H1 (cell line): ENCODE data around the gene CDIPT. TPM values are rescaled to one million over a fixed set of nuclear protein-coding genes. Genes with fewer than 3 reads are reported as not detected.
A peak's percentile ranks its signal among the peaks of the same experiment; 100 is the strongest.

ENCODE experiments used
- CTCF ChIA-PET: fragments of 300-600 bp; sonication (Branson Sonifier 250); formaldehyde crosslinking; loops from one replicate; lab custom pipeline; 2021; ENCODE audit not compliant: partially characterized antibody; lab: Charles Lee
- POLR2A ChIA-PET: fragments of 300-600 bp; sonication (Branson Sonifier 250); formaldehyde crosslinking; loops from one replicate; lab custom pipeline; 2021; ENCODE audit warnings: inconsistent platforms; ENCODE audit not compliant: partially characterized antibody; lab: Charles Lee
- DNase-seq, 2 experiments: peaks; one replicate each; pipeline versions ENCODE4 v3.0.0 to v3.0.0-alpha.2; 2010 to 2022; ENCODE audit warnings: low spot score in 2 of 2, low read depth in 1 of 2, mixed read lengths in 1 of 2
- FAIRE-seq: peaks from 2 replicates; lab custom pipeline; 2011; peaks lifted over from hg19 to GRCh38; lab: Jason Lieb, UNC
- H2AFZ ChIP-seq: 2 replicates; pipeline ENCODE4 v1.8.1; 2012; ENCODE audit warnings: low read length, inconsistent platforms
- H2AK5ac ChIP-seq: 2 replicates; pipeline ENCODE4 v1.6.1; 2013; ENCODE audit warnings: low read depth, low read length
- H2BK120ac ChIP-seq: replicated peaks from 2 replicates; pipeline ENCODE3; 2013; ENCODE audit warnings: low read depth, low read length, inconsistent platforms
- H2BK12ac ChIP-seq: 2 replicates; pipeline ENCODE4 v1.6.1; 2013; ENCODE audit warnings: low read depth, low read length
- H2BK15ac ChIP-seq: 2 replicates; pipeline ENCODE4 v1.6.1; 2013; ENCODE audit warnings: low read length
- H2BK20ac ChIP-seq: 2 replicates; pipeline ENCODE4 v1.6.1; 2013; ENCODE audit warnings: low read length
- H2BK5ac ChIP-seq: 2 replicates; pipeline ENCODE4 v1.6.1; 2013; ENCODE audit warnings: low read depth, low read length
- H3K14ac ChIP-seq: 2 replicates; pipeline ENCODE4 v1.6.1; 2013; ENCODE audit warnings: inconsistent platforms; ENCODE audit not compliant: insufficient read length
- H3K18ac ChIP-seq: 2 replicates; pipeline ENCODE4 v1.6.1; 2013; ENCODE audit warnings: low read length; ENCODE audit errors: extremely low read depth
- H3K23ac ChIP-seq: 2 replicates; pipeline ENCODE4 v1.6.1; 2013; ENCODE audit warnings: inconsistent platforms; ENCODE audit not compliant: insufficient read length
- H3K23me2 ChIP-seq: 2 replicates; pipeline ENCODE4 v1.6.1; 2013; ENCODE audit warnings: low read depth, low read length
- H3K27ac ChIP-seq: 2 replicates; pipeline ENCODE4 v1.6.1; 2011; ENCODE audit warnings: low read depth, low read length, inconsistent platforms
- H3K27me3 ChIP-seq, 4 experiments: replicated peaks in 1 of 4; 1 replicate in 1 of 4; 2 replicates in 3 of 4; pipeline versions ENCODE4 v1.6.1 to v1.8.1; 2011 to 2013; ENCODE audit warnings: low read length in 3 of 4, mild to moderate bottlenecking in 3 of 4, inconsistent platforms in 2 of 4, mixed read lengths in 2 of 4, moderate library complexity in 1 of 4; ENCODE audit not compliant: control insufficient read depth in 3 of 4, insufficient read depth in 3 of 4; ENCODE audit errors: extremely low read depth in 1 of 4
- H3K36me3 ChIP-seq, 4 experiments: 2 replicates each; pipeline versions ENCODE4 v1.6.1 to v1.8.1; 2011 to 2013; ENCODE audit warnings: mild to moderate bottlenecking in 4 of 4, low read length in 3 of 4, moderate library complexity in 2 of 4, control low read depth in 1 of 4, inconsistent platforms in 1 of 4; ENCODE audit not compliant: insufficient read depth in 4 of 4, control insufficient read depth in 2 of 4
- H3K4ac ChIP-seq: replicated peaks from 2 replicates; pipeline ENCODE3; 2013; ENCODE audit warnings: low read length, low read depth, mixed read lengths, inconsistent platforms; ENCODE audit not compliant: insufficient read length
- H3K4me1 ChIP-seq, 4 experiments: replicated peaks in 1 of 4; 1 replicate in 1 of 4; 2 replicates in 3 of 4; pipeline versions ENCODE4 v1.6.1 to v1.8.1; 2011 to 2013; ENCODE audit warnings: low read length in 3 of 4, inconsistent platforms in 2 of 4, mixed read lengths in 1 of 4; ENCODE audit not compliant: insufficient read depth in 4 of 4, control insufficient read depth in 3 of 4
- H3K4me2 ChIP-seq, 2 experiments: 2 replicates each; pipeline versions ENCODE4 v1.6.1 to v1.8.1; 2011 to 2013; ENCODE audit warnings: low read depth in 2 of 2, low read length in 2 of 2, control low read depth in 1 of 2, inconsistent platforms in 1 of 2, mild to moderate bottlenecking in 1 of 2; ENCODE audit not compliant: insufficient read depth in 1 of 2
- H3K4me3 ChIP-seq, 4 experiments: fragments of 200-600, 300-600 bp in 1 of 4; sonication (generic), shearing (Covaris generic), sonication (Bioruptor Twin) in 1 of 4; 2 replicates each; pipeline versions ENCODE4 v1.5.1 to v1.8.1; 2011 to 2016; ENCODE audit warnings: low read length in 4 of 4, low read depth in 3 of 4, control low read depth in 2 of 4, inconsistent platforms in 2 of 4, mild to moderate bottlenecking in 2 of 4, mixed read lengths in 1 of 4, moderate library complexity in 1 of 4; ENCODE audit not compliant: insufficient read depth in 2 of 4; ENCODE audit errors: extremely low read depth in 1 of 4
- H3K56ac ChIP-seq: replicated peaks from 2 replicates; pipeline ENCODE3; 2013; ENCODE audit warnings: low read depth, mild to moderate bottlenecking, mixed read lengths, low read length, inconsistent platforms; ENCODE audit not compliant: insufficient read length
- H3K79me1 ChIP-seq: 2 replicates; pipeline ENCODE4 v1.6.1; 2013; ENCODE audit warnings: low read depth, low read length, control low read depth
- H3K79me2 ChIP-seq, 2 experiments: 2 replicates each; pipeline versions ENCODE4 v1.6.1 to v1.8.1; 2012 to 2013; ENCODE audit warnings: low read length in 2 of 2, mild to moderate bottlenecking in 2 of 2, inconsistent platforms in 1 of 2; ENCODE audit not compliant: insufficient read depth in 2 of 2, control insufficient read depth in 1 of 2
- H3K9ac ChIP-seq, 4 experiments: replicated peaks in 1 of 4; 1 replicate in 1 of 4; 2 replicates in 3 of 4; pipeline versions ENCODE4 v1.6.1 to v1.8.1; 2011 to 2013; ENCODE audit warnings: low read depth in 3 of 4, low read length in 3 of 4, control low read depth in 2 of 4, mild to moderate bottlenecking in 2 of 4, moderate library complexity in 2 of 4, inconsistent platforms in 1 of 4; ENCODE audit errors: extremely low read depth in 1 of 4
- H3K9me3 ChIP-seq, 2 experiments: 2 replicates each; pipeline versions ENCODE4 v1.6.1 to v1.8.1; 2012 to 2013; ENCODE audit warnings: mild to moderate bottlenecking in 2 of 2, moderate library complexity in 2 of 2, control low read depth in 1 of 2, inconsistent platforms in 1 of 2, low read depth in 1 of 2, low read length in 1 of 2, mixed read lengths in 1 of 2; ENCODE audit not compliant: insufficient read depth in 2 of 2
- H4K20me1 ChIP-seq, 2 experiments: replicated peaks in 1 of 2; 2 replicates each; pipeline versions ENCODE3 to v1.8.1; 2011 to 2013; ENCODE audit warnings: inconsistent platforms in 2 of 2, low read length in 2 of 2, mild to moderate bottlenecking in 1 of 2; ENCODE audit not compliant: insufficient read depth in 2 of 2, control insufficient read depth in 1 of 2
- H4K5ac ChIP-seq: 2 replicates; pipeline ENCODE4 v1.6.1; 2013; ENCODE audit warnings: low read length, low read depth, mixed read lengths, inconsistent platforms; ENCODE audit not compliant: insufficient read length
- H4K8ac ChIP-seq: 2 replicates; pipeline ENCODE4 v1.8.0; 2013; ENCODE audit warnings: mild to moderate bottlenecking, moderate library complexity, low read length, inconsistent platforms; ENCODE audit not compliant: insufficient read depth; ENCODE audit errors: extremely low read depth
- H4K91ac ChIP-seq: replicated peaks from 2 replicates; pipeline ENCODE3; 2013; ENCODE audit warnings: low read length, mixed read lengths, inconsistent platforms; ENCODE audit not compliant: insufficient read length
- CHD1 ChIP-seq: IDR thresholded peaks from 2 replicates; pipeline ENCODE4 v1.6.1; 2012; ENCODE audit warnings: low read depth, low read length, improper control_type of control experiment
- CREB1 ChIP-seq: IDR thresholded peaks from 2 replicates; pipeline ENCODE4 v1.6.1; 2012; ENCODE audit warnings: inconsistent platforms
- FOSL1 ChIP-seq: IDR thresholded peaks from 2 replicates; pipeline ENCODE4 v1.6.1; 2011; ENCODE audit warnings: mild to moderate bottlenecking, low read depth, low read length, moderate library complexity; ENCODE audit not compliant: insufficient read depth
- NANOG ChIP-seq: IDR thresholded peaks from 2 replicates; pipeline ENCODE4 v1.6.1; 2011; ENCODE audit warnings: low read length, low read depth, mild to moderate bottlenecking, inconsistent platforms; ENCODE audit not compliant: insufficient read depth, poor library complexity, severe bottlenecking
- RAD21 ChIP-seq, 2 experiments: IDR thresholded peaks in 1 of 2; conservative IDR thresholded peaks in 1 of 2; 2 replicates each; pipeline ENCODE4 v1.6.1; 2011; ENCODE audit warnings: low read depth in 2 of 2, low read length in 2 of 2, improper control_type of control experiment in 1 of 2, inconsistent platforms in 1 of 2, mild to moderate bottlenecking in 1 of 2, moderate library complexity in 1 of 2
- RFX5 ChIP-seq: IDR thresholded peaks from 2 replicates; pipeline ENCODE4 v1.6.1; 2011; ENCODE audit warnings: low read depth, low read length, improper control_type of control experiment, borderline replicate concordance
- SP4 ChIP-seq: IDR thresholded peaks from 2 replicates; pipeline ENCODE4 v1.6.1; 2012; ENCODE audit warnings: low read length, inconsistent platforms
- WGBS, 2 experiments: shearing (Covaris generic) in 1 of 2; methylation state at CpG; one replicate each; pipeline versions ENCODE4 v1.1.6 to v1.1.7; 2013 to 2015; ENCODE audit warnings: low lambda C conversion rate in 2 of 2, mixed read lengths in 2 of 2, inconsistent platforms in 1 of 2, low coverage in 1 of 2, missing lambda C conversion rate in 1 of 2; ENCODE audit not compliant: insufficient replicate concordance in 2 of 2, insufficient coverage in 1 of 2, insufficient read length in 1 of 2; ENCODE audit errors: extremely low coverage in 1 of 2, missing lambda C conversion rate in 1 of 2; 5-methylcytosine and 5-hydroxymethylcytosine counted together
- long read RNA-seq, 2 experiments: library from RNA in 1 of 2; library from capped mRNA in 1 of 2; stranded (forward); transcript quantifications; one replicate each; pipeline ENCODE4 v2.0.0, GENCODE V29; 2021; ENCODE audit warnings: inconsistent platforms in 1 of 2
- polyA minus RNA-seq, 3 experiments: library from RNA; depleted of rRNA, polyadenylated mRNA; stranded (reverse); fragments of >200 nt; gene quantifications; 1 replicate in 2 of 3; 2 replicates in 1 of 3; pipeline ENCODE4 v1.2.3, GENCODE V29; 2011
- polyA plus RNA-seq, 7 experiments: library from polyadenylated mRNA; depleted of rRNA in 3 of 7; stranded (reverse) in 5 of 7; unstranded in 2 of 7; fragments of >200 nt in 5 of 7; fragments of 200-250 nt in 2 of 7; gene quantifications; 1 replicate in 5 of 7; 2 replicates in 1 of 7; 4 replicates in 1 of 7; pipeline versions ENCODE4 v1.2.1 to v1.2.3, GENCODE V29; 2011 to 2013; ENCODE audit warnings: missing spikeins in 2 of 7, mixed read lengths in 2 of 7
- total RNA-seq: library from RNA; stranded (reverse); fragmentation: NEBNext Ultra II Directional; extraction: Animal tissue kit (Norgen Biotek cat#: 25700); gene quantifications from 2 replicates; pipeline ENCODE4 v1.2.1, GENCODE V29; 2021

CDIPT gene
- total RNA-seq (69.2 and 70.9 TPM in 2 replicates), polyA plus RNA-seq (2011; rRNA removed) (140 and 190 TPM in 2 replicates), polyA minus RNA-seq (2011; rRNA and poly(A)+ RNA removed) (50.1 and 60.7 TPM in 2 replicates)
- 121 TPM for polyA plus RNA-seq (2011; cell fraction: cytosol; rRNA removed)
- 112 TPM for polyA plus RNA-seq (2011; cell fraction: nucleus; rRNA removed)
- 68.6 to 81.2 TPM (median 78.1 TPM) in 4 replicates for polyA plus RNA-seq (2012, experiment 1 of 2)
- polyA plus RNA-seq (2012, experiment 2 of 2): 94.9 TPM
- 63.4 TPM for polyA plus RNA-seq (2013, experiment 1 of 2)
- polyA plus RNA-seq (2013, experiment 2 of 2): 67.9 TPM
- polyA minus RNA-seq (2011; cell fraction: cytosol; rRNA and poly(A)+ RNA removed): 63.3 TPM
- polyA minus RNA-seq (2011; cell fraction: nucleus; rRNA and poly(A)+ RNA removed): 28.2 TPM
- long read RNA-seq, experiment 1, transcript CDIPT-201 (6 exons, 2,353 nt): major isoform, 46 of 103 reads
- long read RNA-seq, experiment 1, partial matches to known transcripts: 11 of 103 reads
- long read RNA-seq, experiment 1, other reads (novel, unspliced or antisense): 37 of 103 reads
- long read RNA-seq, experiment 2, partial matches to known transcripts: 0 of 1 reads
- long read RNA-seq, experiment 2, other reads (novel, unspliced or antisense): 1 of 1 reads

GRCh38 chr16:29862884-29863668, at the start of gene CDIPT:
TSS of gene CDIPT (minus strand) at chr16:29863226. CDS start at chr16:29862857, 369 bp downstream.
- no peak within 1 kb of the TSS for H3K14ac ChIP-seq
- H3K27me3 ChIP-seq: no peaks in the 10 kb centered on the region
- peak within 1 kb of the TSS; percentile 65 to 94 (median 92) for H3K9ac ChIP-seq
- peak within 1 kb of the TSS; percentile 82 to 90 (median 90) for H3K4me3 ChIP-seq
- no peaks in the 10 kb centered on the region for H3K9me3 ChIP-seq
- peak within 1 kb of the TSS; percentile 63 for H2BK12ac ChIP-seq
- no peak within 1 kb of the TSS for H3K56ac ChIP-seq
- peak within 1 kb of the TSS; percentile 89; the same call in 1 of the 2 replicates for H4K8ac ChIP-seq
- H3K79me2 ChIP-seq: peaks cover 0 to 9% of the 10 kb centered on the region in 2 experiments; a peak in 2 of 4 replicates
- ChIA-PET POLR2A (interaction anchor here (0.6 to 3.7 kb wide), 22 partner anchors 8 to 210 kb away, joined by 3 to 11 read pairs (median 3); partner anchors contain the start of genes ASPHD1, HIRIP3, KCTD13 and KIF22), CTCF (interaction anchor here (1.0 to 4.9 kb wide), 8 partner anchors 11 to 74 kb away, joined by 3 to 21 read pairs (median 6); partner anchors contain the start of genes ASPHD1 and SEZ6L2)
- H4K91ac ChIP-seq: peak within 1 kb of the TSS; percentile 15
- peak within 1 kb of the TSS; percentile 39 for H3K4ac ChIP-seq
- peak within 1 kb of the TSS; percentile 93 for H3K18ac ChIP-seq
- peaks cover 0 to 11% (median 6%) of the 10 kb centered on the region in 4 experiments; a peak in 5 of 8 replicates for H3K36me3 ChIP-seq
- no peak within 1 kb of the TSS for H3K23ac ChIP-seq
- H3K4me1 ChIP-seq: peaks cover 0 to 7% (median 3%) of the 10 kb centered on the region in 4 experiments; a peak in 3 of 7 replicates
- H4K20me1 ChIP-seq: peaks cover 0 to 5% of the 10 kb centered on the region in 2 experiments
- peak; percentile 91 to 93 for DNase-seq
- peak within 1 kb of the TSS; percentile 100 for H2AFZ ChIP-seq
- H4K5ac ChIP-seq: peak within 1 kb of the TSS; percentile 62
- H2AK5ac ChIP-seq: 0 out of 2 replicates have a peak within 1 kb of the TSS, but pooled peaks have one; percentile 53
- 1% methylated on average over 46 of the region's 57 CpGs; no CpG with 5 or more reads in 1 of the 2 experiments for WGBS, 2 experiments
- H2BK120ac ChIP-seq: peak within 1 kb of the TSS; percentile 8
- peak; percentile 78 for FAIRE-seq
- H3K23me2 ChIP-seq: peaks cover 8% of the 10 kb centered on the region; the same call in 1 of the 2 replicates
- peak within 1 kb of the TSS; percentile 96 for H2BK5ac ChIP-seq
- peak within 1 kb of the TSS; percentile 99 for H3K27ac ChIP-seq
- peak within 1 kb of the TSS; percentile 99 for H2BK15ac ChIP-seq
- peaks cover 9% of the 10 kb centered on the region for H3K79me1 ChIP-seq
- H2BK20ac ChIP-seq: peak within 1 kb of the TSS; percentile 61; the same call in 1 of the 2 replicates
- peak within 1 kb of the TSS; percentile 64 to 95 for H3K4me2 ChIP-seq
- no peak for TF ChIP-seq RFX5
- no peak for TF ChIP-seq FOSL1
- peak; percentile 100 for TF ChIP-seq CHD1
- TF ChIP-seq SP4: peak; percentile 56; the same call in 1 of the 2 replicates
- TF ChIP-seq CREB1: peak; percentile 90
- TF ChIP-seq RAD21 (IDR thresholded peaks at IDR 0.05 in 1 of 2, conservative IDR thresholded peaks at IDR 0.05 in 1 of 2; ENCODE audit: low read depth in 2 of 2, low read length in 2 of 2): peak in 1 of 2 experiments; percentile 23; a peak in 2 of 4 replicates
- TF ChIP-seq NANOG: peak; percentile 62
